LHCN-M2 (cell line): Measurements from ENCODE around the gene GZMM. TPM values are rescaled to one million over a fixed set of nuclear protein-coding genes. Genes with fewer than 3 reads are reported as not detected.

ENCODE experiments used
- DNase-seq: peaks from one replicate; pipeline ENCODE4 v3.0.0-alpha.2; 2012; ENCODE audit warnings: low read depth
- total RNA-seq: library from RNA; depleted of rRNA; stranded (reverse); fragments of >200 nt; gene quantifications from 2 replicates; pipeline ENCODE4 v1.2.3, GENCODE V29; 2014

Gene GZMM
- total RNA-seq, 1 experiment from 2014 or later = not detected

DNA sequence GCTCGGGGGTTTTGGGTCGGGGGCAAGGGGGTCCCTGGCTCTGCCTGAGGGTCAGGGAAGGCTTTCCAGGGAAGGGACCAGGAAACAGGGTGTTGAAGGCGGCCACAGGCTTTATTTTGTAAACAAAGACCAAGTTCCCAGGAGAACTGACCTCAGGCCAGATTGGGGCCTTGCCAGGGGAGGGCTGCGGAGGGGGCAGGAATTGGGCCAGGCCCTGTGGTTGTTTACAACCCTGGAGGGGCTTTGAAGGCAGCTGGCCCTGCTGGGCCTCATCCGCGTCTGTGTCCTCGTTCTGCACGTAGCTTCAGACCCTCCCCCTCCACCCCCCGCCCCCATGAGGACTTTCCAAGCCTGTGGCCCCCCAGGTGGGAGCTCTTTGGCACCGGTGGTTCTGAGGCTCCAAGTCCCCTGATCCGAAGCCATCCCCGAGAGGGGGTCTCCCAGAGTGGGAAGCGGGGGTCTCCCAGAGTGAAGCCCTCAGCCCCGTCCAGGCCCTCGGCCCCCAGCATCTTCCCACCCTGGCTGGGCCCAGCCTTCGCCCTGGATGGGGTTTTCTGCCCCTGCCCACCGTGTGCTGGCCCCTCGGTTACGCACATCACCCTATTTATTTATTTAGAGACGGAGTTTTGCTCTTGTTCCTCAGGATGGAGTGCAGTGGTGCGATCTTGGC is 15.1 kb downstream of the GZMM start:
- no peak for DNase-seq

DNA sequence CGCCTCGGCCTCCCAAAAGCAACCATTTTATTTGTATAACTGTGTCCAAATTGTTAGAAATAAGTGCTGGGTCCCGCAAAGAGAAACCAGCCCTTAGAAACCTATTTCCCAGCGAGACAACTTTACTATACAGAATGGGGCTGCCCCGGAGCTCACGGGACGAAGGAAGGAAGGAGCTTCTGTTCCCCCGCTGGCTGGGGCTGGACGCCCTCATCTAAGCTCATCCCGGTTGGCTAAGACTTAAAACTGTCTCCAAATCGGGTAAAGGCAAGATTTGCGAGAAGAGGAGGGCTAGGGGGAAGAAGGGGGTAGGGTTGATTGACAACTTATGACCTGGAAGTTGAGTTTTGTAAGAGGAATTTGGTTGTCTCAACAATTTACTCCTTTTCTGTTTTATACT is 16.3 kb downstream of the GZMM start:
- no peak for DNase-seq

DNA sequence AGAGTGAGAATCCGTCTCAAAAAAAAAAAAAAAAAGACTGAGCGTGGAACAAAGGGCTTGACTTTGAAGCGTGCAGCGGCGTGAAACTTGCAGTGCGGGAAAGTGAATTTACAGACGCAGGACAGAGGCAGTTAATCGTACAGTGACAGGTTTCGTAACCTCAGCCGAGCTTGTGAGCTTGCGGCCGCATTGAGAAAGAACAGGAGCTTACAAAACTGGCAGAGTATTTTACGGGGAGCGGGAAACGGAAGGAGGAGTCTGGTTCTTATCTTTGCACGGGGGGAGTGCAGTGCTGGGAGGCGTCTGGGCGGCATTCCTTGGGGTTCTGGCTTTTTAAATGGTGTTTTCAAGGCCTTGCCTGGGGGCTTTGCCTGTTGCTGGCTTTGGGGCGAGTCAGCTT is 22.6 kb downstream of the GZMM start:
- peak; percentile 11 for DNase-seq

DNA sequence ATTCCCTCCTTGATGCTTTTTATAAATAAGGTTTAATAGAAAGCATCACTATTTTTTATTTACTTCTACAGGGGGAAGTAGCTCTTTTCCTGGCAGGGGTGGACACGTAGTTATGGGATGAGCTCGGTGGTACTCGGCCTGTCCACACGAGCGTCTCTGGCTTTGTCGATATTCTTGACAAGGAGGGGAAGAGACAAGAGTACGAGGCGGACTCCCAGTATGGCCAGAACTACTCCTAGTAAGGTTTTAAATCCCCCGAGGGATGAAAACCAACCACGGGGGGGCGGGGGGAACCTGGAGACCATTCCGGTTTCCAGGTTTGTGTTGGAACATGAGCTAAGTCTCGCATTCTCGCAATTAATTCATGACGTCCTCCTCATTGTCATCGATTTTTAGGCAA is 23.0 kb downstream of the GZMM start:
- DNase-seq = no peak

DNA sequence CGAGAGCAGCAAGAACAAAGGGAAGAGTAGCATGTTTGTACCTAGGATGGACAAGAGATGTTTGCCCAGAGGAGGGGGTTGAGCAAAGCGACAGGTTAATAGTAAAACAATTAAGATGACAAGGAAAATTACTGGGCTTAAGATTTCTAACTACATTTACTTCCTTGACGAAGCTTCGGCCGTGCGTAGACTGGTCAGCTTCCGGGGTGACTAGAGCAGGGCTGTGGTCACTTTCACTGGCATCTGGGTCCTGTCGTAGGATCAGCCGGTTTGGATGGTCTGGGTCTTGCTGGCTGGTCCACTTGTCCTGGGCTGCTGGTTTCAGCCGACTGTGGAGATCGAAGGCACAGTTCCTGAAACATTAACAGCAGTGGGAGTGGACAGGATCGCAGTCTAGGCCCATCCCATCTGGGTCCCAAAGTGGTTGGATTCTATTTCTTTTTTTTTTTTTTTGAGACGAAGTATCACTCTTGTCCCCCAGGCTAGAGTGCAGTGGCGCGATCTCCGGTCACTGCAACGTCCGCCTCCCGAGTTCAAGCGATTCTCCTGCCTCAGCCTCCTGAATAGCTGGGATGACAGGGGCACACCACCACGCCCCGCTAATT is 23.5 kb downstream of the GZMM start:
- DNase-seq = no peak

DNA sequence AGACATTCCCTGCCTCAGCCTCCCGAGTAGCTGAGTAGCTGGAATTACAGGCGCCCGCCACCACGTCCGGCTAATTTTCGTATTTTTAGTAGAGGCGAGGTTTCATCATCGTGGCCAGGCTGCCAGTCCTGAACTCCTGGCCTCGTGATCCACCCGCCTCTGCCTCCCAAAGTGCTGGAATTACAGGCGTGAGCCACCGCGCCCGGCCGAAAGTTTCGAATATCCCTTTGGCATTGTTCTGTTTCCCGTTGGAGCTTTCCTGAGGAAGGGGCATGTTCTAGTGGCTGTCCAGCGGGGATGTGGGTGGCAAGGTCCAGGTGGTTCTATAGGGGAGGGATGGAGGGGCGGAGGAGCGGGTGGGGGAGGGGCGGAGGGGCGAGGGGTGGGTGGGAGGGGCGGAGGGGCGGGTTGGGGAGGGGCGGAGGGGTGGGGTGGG is 26.4 kb downstream of the GZMM start:
- DNase-seq = no peak

DNA sequence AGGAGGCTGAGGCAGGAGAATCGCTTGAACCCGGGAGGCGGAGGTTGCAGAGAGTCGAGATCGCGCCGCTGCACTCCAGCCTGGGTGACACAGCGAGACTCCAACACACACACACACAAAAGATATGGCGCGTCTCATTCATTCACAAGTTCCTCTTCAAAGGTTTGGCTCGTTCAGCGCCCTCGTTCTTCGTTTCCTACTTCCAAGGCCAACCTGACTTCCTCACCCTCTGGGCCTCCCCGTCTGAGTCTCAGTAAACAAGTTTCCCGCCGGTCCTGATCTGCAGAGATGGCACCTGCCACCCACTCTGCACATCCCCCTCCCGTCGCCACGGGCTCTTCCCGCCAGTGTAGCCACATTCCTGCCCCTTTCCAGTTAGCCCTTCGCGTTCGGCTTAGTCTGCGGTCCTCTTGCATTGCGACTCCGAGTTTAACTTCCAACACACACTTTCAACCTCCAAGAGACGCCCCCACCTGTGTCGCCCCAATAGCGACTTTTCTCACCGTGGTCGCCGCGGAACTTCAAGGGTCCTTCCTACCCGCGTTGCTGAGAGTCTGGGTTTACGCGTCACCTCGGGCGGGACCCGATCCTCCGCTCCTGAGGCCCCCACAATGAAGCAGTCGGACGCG is 27.2 kb downstream of the GZMM start:
- no peak for DNase-seq

DNA sequence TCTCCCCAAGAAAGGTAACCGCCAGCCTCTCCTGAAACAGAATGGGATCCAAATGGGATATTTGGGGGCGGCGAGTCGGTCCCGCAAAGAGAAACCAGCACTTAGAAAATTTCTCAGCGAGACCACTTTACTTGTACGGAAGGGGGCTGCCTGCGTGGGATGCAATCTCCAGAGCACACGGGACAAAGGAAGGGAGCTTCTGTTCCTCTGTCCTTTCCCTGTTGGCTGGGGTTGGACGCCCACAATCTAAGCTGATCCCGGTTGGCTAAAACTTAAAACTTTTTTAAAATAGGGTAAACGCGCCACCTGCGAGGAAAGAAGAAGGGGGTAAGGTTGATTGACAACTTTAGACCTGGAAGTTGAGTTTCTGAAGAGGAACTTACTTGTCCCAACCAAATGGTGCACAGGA is 27.7 kb downstream of the GZMM start:
- DNase-seq = peak; percentile 29

DNA sequence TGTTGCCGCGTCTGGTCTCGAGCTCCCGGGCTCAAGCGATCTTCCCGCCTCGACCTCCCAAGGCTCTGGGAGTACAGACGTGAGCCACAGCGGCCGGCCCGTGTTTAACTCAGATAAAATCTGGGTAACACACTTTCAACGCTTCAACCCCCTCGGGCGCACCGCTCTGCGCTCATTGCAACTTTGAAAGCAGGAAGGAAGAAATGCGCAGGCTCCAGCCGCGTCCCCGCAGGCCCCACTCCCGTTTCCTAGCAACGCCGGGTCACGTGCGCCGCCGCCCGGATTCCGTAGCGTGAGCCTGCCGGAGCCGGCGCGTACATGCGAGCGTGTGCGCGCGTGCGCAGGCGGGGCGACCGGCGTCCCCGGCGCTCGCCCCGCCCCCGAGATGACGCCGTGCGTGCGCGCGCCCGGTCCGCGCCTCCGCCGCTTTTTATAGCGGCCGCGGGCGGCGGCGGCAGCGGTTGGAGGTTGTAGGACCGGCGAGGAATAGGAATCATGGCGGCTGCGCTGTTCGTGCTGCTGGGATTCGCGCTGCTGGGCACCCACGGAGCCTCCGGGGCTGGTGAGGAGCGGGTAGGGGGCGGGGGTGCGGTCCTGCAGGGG is 28.4 kb downstream of the GZMM start, which contains the start of gene BSG:
Gene BSG, plus strand, starts transcription at position 457 of the 603 bp plus-strand sequence. Its CDS starts 39 bp downstream, at position 496.
- peak; percentile 96 for DNase-seq

DNA sequence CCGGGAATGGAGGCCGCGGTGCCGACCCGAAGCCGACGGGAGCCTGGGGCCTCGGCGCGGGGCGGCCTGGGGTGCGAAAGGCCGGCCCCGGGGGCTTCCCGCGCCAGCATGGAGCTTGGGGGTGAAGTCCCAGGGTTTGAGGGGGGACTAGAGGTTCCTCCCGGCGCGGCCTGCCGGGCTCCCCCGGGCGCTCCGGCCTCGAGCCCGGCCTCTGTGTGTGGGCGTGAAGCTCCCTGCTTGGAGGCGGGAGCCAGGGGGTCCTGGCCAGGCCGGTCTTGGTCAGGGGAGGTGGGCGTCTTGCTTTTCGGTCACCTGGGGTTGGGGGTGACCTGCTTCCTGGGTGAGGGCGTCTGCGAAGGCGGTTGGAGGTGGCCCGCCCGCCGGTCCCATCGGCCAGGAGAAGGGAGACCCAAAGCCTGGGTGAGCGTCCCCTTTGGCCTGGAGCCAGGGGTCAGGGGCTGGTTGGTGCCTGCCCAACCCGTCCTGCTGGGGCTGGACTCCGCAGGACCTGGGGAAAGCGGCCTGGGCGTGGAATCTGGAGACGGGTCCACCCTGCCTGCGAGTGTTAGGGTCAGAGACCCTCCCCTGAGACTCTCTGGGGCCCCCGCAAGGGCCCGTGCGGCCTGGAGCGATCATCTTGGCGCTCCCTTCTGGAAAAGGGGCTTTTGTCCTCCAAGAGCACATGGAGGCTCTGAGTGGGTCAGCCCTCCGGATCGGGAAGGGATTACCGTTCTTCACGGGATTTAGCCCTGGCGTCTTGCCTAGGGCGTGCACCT is 29.1 kb downstream of the GZMM start:
- peak; percentile 65 for DNase-seq

DNA sequence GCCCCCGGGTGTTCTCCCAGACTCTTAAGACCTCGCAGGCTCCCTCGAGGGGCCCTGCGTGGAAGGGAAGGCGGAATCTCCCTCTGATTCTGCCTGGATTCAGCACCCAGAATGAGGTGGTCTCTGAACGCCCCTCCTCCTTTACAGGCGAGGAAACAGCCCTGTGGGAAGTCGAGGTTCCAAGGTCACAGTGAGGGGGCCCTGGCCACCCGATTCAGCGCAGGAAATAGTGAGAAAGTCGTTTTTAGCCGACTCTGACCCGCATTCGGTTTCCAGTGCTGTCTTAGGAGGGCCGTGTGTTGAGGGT is 29.6 kb downstream of the GZMM start:
- no peak for DNase-seq

DNA sequence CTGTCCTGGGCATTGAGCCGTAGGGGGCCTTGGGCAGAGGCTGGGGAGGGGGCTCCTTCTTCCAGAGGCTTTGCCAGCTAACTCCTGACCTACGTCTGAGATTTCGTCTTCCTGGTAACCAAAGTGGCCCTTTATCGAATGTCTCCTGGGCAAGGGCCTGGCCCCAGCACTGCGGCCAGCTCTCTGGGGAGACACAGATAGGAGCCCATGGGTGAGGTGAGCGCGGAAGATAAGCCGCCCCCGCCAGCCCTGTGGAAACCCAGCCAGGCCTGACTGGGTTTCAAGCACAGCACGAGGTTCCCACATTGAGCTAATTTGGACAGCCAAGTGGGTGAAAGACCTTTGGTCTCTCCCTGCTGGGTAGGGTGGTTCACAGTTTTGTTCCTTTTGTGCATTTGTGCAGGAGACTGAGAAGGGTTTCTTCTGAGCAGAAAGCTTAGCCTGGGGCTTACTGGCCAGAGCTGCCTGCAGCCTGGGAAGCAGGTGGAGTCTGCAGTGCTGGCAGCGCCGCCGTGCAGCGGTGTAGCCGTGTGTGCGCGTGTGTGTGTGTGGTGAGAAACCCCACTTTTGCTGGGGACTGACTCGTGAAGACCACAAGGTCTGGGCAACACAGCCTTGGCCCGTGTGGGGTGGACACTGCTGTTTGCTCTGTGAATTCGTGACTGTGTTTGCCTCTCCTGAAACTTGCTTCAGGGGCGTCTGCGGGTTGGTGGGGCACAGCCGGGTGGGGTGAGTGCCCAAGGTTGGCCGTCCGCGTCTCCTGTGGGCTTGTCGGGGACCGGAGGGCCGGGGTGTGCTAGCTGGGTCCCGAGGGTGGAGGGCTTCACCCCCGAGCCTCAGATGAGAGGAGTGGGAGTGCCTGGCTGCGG is 31.0 kb downstream of the GZMM start:
- peak; percentile 37 for DNase-seq

DNA sequence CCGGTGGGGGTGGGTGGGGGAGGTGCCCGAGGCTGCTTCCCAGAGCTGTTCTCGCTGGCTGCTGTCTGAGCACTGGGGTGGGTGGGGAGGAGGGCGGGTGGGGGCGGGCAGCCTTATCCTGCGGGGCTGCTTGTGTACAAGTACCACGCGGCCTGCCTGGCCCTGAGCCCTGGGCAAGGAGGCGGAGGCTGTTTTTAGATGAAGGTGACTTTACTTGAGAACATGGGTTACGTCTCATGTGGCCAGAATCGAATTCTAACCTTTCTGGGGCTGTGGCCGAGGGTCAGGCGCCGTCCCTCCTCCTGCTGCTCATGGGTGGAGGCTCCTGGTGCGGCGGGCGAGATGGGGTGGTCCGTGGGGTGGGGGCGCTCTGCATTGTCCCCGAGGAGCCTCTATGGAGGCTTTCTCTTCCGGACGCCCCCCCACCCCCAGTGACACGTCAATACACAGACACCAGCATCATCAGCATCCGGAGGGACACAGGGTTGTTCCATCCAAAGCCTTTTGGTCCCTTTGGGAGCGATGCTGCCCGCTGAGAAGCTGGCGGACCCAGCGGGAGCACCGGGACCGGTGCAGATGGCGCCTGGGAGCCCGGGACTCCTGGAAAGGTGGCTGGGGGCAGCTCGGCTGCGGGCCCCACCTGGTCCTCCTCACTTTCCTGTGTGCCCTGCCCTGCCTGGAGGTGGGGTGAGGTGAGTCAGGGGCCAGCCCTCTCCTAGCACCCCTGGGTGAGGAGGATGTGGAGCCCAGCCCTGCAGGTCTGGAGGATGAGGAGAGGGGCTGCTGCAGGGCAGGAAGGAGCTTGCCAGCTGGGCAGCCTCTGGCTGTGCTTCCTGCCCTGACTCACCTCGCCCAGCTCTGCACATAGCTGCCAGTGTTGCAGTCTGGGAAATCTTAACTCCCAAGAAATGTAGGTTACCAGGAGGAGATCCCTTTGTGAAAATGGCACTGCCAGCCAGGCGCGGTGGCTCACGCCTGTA is 32.0 kb downstream of the GZMM start:
- peak; percentile 57 for DNase-seq

DNA sequence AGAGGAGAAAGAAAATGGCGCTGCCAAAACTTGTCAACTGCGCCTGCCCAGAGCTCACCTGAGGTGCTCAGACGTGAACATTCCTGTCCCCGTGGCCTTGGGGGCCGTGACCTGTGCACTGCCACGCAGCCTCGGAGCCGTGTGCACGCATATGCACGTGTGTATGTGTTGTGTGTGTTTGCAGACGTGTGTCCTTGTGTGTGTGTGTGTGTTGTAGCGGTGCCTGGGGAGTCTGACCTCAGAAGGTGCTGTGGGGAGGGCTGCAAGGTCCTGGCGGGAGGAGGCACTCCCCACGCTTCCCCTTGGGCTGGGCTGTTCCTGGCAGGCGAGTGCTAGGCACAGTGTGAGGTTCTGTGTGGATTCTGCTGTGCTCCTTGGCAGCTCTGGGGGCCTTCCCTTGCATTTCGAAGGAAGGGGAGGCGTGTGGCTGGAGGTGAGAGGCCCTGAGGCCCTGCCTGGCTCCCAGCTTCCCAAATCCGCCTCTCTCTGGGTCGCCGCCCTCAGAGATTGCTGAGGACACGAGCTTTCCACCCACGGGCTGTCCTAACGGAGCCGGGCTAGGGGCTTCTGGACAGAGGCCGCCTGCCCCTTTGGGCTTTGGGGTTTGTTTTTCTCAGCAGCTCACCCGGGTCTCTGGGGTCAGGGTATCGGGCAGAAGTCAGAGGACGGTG is 33.0 kb downstream of the GZMM start:
- no peak for DNase-seq

DNA sequence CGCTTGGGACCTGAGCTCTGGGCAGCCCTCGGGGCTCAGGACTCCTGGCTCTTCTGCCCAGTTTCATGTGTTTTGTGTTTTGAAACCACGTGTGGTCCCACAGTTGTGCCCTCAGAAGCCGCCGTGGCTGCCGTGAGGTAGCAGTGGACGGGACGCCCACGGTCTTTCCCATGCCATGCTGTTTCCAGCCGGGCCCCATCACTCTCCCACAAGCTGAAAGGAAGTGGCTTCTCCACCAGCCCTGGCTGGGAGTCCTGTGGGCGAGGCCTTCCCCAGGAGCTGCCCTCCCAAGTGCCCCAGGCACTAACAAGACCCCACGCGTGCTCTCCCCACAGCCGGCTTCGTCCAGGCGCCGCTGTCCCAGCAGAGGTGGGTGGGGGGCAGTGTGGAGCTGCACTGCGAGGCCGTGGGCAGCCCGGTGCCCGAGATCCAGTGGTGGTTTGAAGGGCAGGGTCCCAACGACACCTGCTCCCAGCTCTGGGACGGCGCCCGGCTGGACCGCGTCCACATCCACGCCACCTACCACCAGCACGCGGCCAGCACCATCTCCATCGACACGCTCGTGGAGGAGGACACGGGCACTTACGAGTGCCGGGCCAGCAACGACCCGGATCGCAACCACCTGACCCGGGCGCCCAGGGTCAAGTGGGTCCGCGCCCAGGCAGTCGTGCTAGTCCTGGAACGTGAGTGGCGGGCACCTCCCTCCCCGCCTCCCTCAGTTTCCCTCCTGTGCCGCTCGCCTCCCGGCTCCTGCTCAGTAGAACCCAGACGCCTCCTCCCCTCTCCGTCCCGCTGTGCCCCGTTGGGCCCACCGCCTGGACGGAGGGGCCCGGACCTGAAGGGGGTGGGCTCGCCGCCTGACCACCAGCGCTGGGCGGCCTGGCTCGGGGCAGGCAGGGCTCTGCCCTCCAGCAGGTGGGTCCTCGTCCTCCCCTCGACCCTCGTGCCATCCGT is 33.9 kb downstream of the GZMM start:
- DNase-seq = no peak

DNA sequence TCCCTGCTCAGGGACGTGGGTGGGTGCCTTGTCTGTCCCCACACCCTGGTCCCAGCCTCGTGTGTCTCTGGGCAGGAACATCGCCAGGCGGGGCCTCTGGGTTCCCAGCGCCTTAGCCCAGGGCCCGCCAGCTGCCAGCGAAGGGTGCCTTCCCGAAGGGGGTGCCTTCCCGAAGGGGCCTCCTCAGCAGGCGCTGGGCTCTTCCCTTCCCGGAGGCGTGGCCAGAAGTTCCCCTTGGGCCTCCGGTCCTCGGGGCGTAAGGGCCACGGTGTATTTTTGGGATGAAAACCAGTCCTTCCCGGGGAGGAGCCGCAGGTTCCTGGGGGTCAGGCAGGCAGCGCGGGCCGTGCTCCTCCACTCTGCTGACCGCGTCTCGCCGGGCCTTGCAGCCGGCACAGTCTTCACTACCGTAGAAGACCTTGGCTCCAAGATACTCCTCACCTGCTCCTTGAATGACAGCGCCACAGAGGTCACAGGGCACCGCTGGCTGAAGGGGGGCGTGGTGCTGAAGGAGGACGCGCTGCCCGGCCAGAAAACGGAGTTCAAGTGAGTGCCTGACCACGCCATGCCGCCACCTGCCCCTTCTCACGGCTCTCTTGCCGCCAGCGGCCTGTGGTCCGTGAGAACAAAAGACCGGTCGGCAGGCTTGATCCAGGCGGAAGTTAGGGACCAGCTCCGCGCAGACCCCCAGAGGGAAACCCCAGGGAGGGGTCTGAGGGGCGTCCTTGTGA is 35.4 kb downstream of the GZMM start:
- no peak for DNase-seq

DNA sequence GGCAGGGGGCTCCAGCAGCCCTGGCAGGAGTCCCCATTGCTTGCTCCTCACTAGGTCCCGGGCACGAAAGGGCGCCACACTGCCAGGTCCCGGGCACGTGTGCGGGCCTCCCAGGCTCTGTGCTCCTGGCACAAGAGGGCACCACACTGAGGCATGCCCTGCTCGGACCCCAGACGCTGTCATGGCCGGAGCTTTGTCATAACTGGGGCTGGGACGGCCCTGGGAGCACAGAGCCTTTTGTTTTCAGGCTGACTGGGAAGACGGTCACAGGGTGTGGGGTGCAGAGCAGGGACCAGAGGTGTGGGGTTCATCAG is 35.9 kb downstream of the GZMM start:
- DNase-seq = no peak
